Thyroid gland (tissue), 4 donors: Measurements from ENCODE around the gene MOB3A. TPM values are rescaled to one million over a fixed set of nuclear protein-coding genes. Genes with fewer than 3 reads are reported as not detected.
"Not testable (repeated sequence)": the region's sequence is repeated elsewhere in the genome, so short reads cannot be mapped to it uniquely, and the experiment has no call there.

Source experiments
- DNase-seq, 2 donors: peaks; one replicate each; pipeline ENCODE4 v3.0.0-alpha.2; 2019
- H3K27ac ChIP-seq, 3 donors: fragments of 200-600 bp; sonication (generic); 1 replicate in 2 of 3; 2 replicates in 1 of 3; pipeline ENCODE4 v1.5.1; 2016 to 2019; ENCODE audit warnings: mild to moderate bottlenecking in 1 of 3, moderate library complexity in 1 of 3
- H3K27me3 ChIP-seq: fragments of 200-600 bp; sonication (generic); one replicate; pipeline ENCODE4 v1.5.1; 2019
- H3K36me3 ChIP-seq, 2 donors: fragments of 200-600 bp; sonication (generic); one replicate each; pipeline ENCODE4 v1.5.1; 2016 to 2019
- H3K4me1 ChIP-seq, 2 donors: fragments of 200-600 bp; sonication (generic); one replicate each; pipeline ENCODE4 v1.5.1; 2017 to 2019
- H3K4me3 ChIP-seq, 3 donors: fragments of 200-600 bp; sonication (generic); replicated peaks in 1 of 3; 1 replicate in 2 of 3; 2 replicates in 1 of 3; pipeline ENCODE4 v1.5.1; 2016; ENCODE audit warnings: mild to moderate bottlenecking in 1 of 3
- H3K9me3 ChIP-seq: fragments of 200-600 bp; sonication (generic); one replicate; pipeline ENCODE4 v1.5.1; 2017
- POLR2A ChIP-seq, 2 donors: fragments of 450-650 bp; IDR thresholded peaks; one replicate each; pipeline ENCODE4 v1.6.1; 2017; ENCODE audit warnings: antibody characterized with exemption in 2 of 2, mild to moderate bottlenecking in 2 of 2, moderate library complexity in 1 of 2
- WGBS, 2 donors: methylation state at CpG; one replicate each; pipeline ENCODE4 v1.1.5; 2017; 5-methylcytosine and 5-hydroxymethylcytosine counted together
- intact Hi-C: fragments of 100-400 bp; cut with DNase I; formaldehyde crosslinking; loops from one replicate; pipeline ENCODE4 v1.15.1; 2023
- total RNA-seq, 4 donors: library from RNA; depleted of rRNA; stranded (reverse); fragments of >200 nt; gene quantifications; one replicate each; pipeline ENCODE4 v1.2.3, GENCODE V29; 2016
- TF ChIP-seq, protein P1 (sequence below), 6 experiments: fragments of 200-600 bp in 3 of 6; fragments of 450-650 bp in 3 of 6; sonication (generic) in 3 of 6; IDR thresholded peaks; one replicate each; pipeline ENCODE4 v1.5.1; 2016 to 2019; ENCODE audit warnings: antibody characterized with exemption in 6 of 6, mild to moderate bottlenecking in 2 of 6, inconsistent platforms in 1 of 6, moderate library complexity in 1 of 6

Gene MOB3A
- total RNA-seq, 4 donors from 2014 or later: 18.5 to 40.4 (median 26.6) TPM

GRCh38 chr19:2089001-2089711 is 7.0 kb downstream of the MOB3A start:
- intact Hi-C loops: no loop called here
- Histone ChIP-seq H3K9me3 (no peaks in the 10 kb centered on the region), H3K4me3 (no peak overlapping the region), H3K27ac (no peak overlapping the region), H3K27me3 (no peaks in the 10 kb centered on the region), H3K36me3 (no peaks in the 10 kb centered on the region), H3K4me1 (peaks cover 9 to 51% of the 10 kb centered on the region in 2 donors)
- TF ChIP-seq, protein P1, sequence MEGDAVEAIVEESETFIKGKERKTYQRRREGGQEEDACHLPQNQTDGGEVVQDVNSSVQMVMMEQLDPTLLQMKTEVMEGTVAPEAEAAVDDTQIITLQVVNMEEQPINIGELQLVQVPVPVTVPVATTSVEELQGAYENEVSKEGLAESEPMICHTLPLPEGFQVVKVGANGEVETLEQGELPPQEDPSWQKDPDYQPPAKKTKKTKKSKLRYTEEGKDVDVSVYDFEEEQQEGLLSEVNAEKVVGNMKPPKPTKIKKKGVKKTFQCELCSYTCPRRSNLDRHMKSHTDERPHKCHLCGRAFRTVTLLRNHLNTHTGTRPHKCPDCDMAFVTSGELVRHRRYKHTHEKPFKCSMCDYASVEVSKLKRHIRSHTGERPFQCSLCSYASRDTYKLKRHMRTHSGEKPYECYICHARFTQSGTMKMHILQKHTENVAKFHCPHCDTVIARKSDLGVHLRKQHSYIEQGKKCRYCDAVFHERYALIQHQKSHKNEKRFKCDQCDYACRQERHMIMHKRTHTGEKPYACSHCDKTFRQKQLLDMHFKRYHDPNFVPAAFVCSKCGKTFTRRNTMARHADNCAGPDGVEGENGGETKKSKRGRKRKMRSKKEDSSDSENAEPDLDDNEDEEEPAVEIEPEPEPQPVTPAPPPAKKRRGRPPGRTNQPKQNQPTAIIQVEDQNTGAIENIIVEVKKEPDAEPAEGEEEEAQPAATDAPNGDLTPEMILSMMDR (IDR thresholded peaks at IDR 0.05): no peak
- 70 to 75% methylated on average over 9 to 16 of the region's 16 CpGs for WGBS, 2 donors
- DNase-seq: no peak

DNA sequence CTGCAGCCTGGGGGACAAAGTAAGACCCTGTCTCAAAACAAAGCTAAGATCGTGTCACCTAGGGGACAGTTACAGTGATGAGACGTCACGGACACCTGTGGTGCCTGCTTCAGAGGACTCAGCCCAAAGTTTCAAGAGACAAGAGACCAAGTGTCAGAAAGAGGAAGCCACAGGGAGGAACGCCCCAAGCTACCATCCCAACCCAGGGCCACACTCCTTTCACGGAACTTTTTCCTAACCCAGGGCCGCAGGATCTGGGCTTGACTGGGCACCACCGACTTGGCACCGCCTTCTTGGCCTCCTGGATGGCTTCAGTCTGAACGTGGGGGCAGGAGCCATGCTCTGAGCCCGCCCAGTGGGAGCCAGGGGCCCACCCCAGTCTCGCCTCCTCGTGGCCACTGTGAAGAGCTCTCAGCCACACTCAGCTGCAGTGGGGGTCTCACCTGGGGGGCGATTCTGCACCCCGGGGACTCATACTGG is 8.5 kb downstream of the MOB3A start:
- no peaks in the 10 kb centered on the region for H3K27me3 ChIP-seq
- intact Hi-C loops: no loop called here
- H3K4me1 ChIP-seq: peaks cover 9 to 51% of the 10 kb centered on the region in 2 donors
- 80 to 82% methylated on average over 3 to 10 of the region's 14 CpGs for WGBS, 2 donors
- no peaks in the 10 kb centered on the region for H3K9me3 ChIP-seq
- no peak overlapping the region for H3K4me3 ChIP-seq
- TF ChIP-seq, protein P1 (IDR thresholded peaks at IDR 0.05): no peak
- no peak for TF ChIP-seq POLR2A (IDR thresholded peaks at IDR 0.05)
- no peak for DNase-seq
- H3K27ac ChIP-seq: peak overlapping the region in 1 of 3 donors; percentile 30
- H3K36me3 ChIP-seq: no peaks in the 10 kb centered on the region

DNA sequence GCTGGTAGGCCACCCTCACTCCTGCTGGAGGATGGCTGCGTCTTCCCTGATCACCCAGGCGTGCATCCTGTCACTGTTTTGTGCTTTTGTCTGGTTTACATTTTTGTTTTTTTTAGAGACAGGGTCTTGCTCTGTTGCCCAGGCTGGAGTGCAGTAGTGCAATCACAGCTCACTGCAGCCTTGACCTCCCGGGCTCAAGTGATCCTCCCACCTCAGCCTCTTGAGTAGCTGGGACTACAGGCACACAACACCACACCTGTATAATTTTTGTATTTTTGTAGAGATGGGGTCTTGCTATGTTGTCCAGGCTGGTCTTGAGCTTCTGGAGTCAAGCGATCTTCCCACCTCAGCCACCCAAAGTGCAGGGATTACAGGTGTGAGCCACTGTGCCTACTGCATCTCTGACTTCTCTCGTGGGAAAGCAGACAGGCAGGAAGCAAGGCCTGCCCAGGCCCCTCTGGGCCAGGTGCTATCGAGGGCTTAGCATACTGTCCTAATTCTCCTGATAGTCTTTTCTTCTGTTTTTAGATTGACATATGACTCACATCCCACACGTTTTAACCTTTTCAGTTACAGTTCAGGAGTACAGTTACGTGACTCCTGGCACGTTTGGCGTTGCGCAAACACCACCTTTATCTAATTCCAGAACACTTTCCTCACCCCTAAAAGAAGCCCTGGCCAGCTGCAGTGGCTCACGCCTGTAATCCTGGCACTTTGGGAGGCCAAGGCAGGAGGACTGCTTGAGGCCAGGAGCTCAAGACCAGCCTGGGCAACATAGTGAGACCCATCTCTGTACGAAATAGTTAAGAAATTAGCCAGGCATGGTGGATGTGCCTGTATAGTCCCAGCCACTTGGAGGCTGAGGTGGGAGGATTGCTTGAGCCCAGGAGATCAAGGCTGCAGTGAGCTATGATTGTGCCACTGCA is 9.2 kb downstream of the MOB3A start:
- 79 to 86% methylated on average over 13 of the region's 13 CpGs for WGBS, 2 donors
- H3K27ac ChIP-seq: peak overlapping the region in 2 of 3 donors; percentile 7 to 30
- H3K9me3 ChIP-seq, H3K36me3 ChIP-seq, H3K4me3 ChIP-seq, intact Hi-C loops, H3K27me3 ChIP-seq: not testable (repeated sequence)
- DNase-seq: peak in 1 of 2 donors; percentile 18
- peaks cover 9 to 51% of the 10 kb centered on the region in 2 donors for H3K4me1 ChIP-seq

GRCh38 chr19:2084993-2085720 is 11.0 kb downstream of the MOB3A start:
- Histone ChIP-seq H3K9me3 (no peaks in the 10 kb centered on the region), H3K27ac (peak overlapping the region in 1 of 3 donors; percentile 6), H3K36me3 (no peaks in the 10 kb centered on the region), H3K4me1 (peaks cover 0 to 34% of the 10 kb centered on the region in 2 donors), H3K4me3 (no peak overlapping the region), H3K27me3 (no peaks in the 10 kb centered on the region)
- TF ChIP-seq POLR2A (IDR thresholded peaks at IDR 0.05): no peak
- TF ChIP-seq, protein P1 (IDR thresholded peaks at IDR 0.05): no peak
- peak; percentile 46 to 58 for DNase-seq
- intact Hi-C loops: no loop called here
- WGBS, 2 donors: 66 to 79% methylated on average over 23 to 28 of the region's 28 CpGs

DNA sequence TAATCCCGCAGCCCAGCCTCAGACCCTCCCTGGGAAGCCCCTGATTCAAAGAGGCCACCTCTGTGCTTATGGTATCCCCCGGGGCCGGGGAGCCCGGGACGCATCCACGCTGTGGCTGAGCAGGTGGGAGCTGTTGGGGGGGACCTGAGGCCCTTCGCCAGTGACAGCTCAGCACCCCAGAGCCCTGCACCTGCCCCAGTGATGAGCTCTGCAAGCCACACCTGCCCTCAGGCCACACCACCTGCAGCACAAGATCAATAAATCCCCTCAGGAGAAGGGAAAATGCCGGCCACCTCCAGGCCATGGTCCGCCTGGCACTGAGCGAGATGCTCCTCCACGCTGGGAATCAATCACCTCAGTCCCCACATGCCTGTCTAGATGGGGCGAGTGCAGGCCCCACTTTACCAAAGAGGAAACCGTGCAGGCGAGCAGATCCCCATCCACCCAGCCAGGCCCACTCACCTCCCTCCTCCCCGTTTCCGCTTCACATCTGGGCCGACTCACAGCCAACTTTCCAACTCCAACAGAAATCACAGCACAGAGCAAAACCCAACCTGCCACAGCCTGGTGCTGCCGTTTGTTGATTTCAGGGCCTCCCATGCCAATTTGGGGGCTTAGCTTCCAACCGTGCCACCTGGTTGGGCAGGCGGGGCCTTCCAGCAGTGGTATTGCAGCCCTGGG is 12.8 kb downstream of the MOB3A start:
- Histone ChIP-seq H3K9me3 (no peaks in the 10 kb centered on the region), H3K36me3 (peaks cover under 1 to 1% of the 10 kb centered on the region in 2 donors), H3K27ac (peak overlapping the region in 1 of 3 donors; percentile 52), H3K4me1 (peaks cover 0 to 19% of the 10 kb centered on the region in 2 donors), H3K4me3 (no peak overlapping the region), H3K27me3 (no peaks in the 10 kb centered on the region)
- DNase-seq: no peak
- no peak for TF ChIP-seq POLR2A (IDR thresholded peaks at IDR 0.05)
- TF ChIP-seq, protein P1 (IDR thresholded peaks at IDR 0.05): no peak
- 80 to 81% methylated on average over 18 to 20 of the region's 20 CpGs for WGBS, 2 donors
- intact Hi-C loops: no loop called here
